ENCODE measurements around the gene M6PR. TPM values are rescaled to one million over a fixed set of nuclear protein-coding genes. Genes with fewer than 3 reads are reported as not detected.
"Not testable (repeated sequence)": the region's sequence is repeated elsewhere in the genome, so short reads cannot be mapped to it uniquely, and the experiment has no call there.

Gene M6PR
- total RNA-seq, 1 donor, result 78.2 TPM

- not testable (repeated sequence) for H3K27me3 ChIP-seq (ENCODE audit: insufficient read depth, low read length); H3K4me3 ChIP-seq (ENCODE audit: low read length); H3K4me1 ChIP-seq (ENCODE audit: insufficient read depth, low read length); H3K9me3 ChIP-seq (ENCODE audit: low read depth, low read length)
Measured at GRCh38 chr12:8937842-8938442, 11.5 kb downstream of the M6PR start.

- no peak overlapping the region for H3K4me3 ChIP-seq (ENCODE audit: low read length)
- H3K9me3 ChIP-seq (ENCODE audit: low read depth, low read length), result no peaks in the 10 kb centered on the region
- H3K27me3 ChIP-seq (ENCODE audit: insufficient read depth, low read length), result no peaks in the 10 kb centered on the region
- no peaks in the 10 kb centered on the region for H3K4me1 ChIP-seq (ENCODE audit: insufficient read depth, low read length)
Measured at GRCh38 chr12:8936735-8937134, 12.7 kb downstream of the M6PR start.

- H3K4me3 ChIP-seq (ENCODE audit: low read length); H3K4me1 ChIP-seq (ENCODE audit: insufficient read depth, low read length); H3K9me3 ChIP-seq (ENCODE audit: low read depth, low read length); H3K27me3 ChIP-seq (ENCODE audit: insufficient read depth, low read length): not testable (repeated sequence)
Measured at GRCh38 chr12:8934080-8934479, 15.4 kb downstream of the M6PR start.

DNA sequence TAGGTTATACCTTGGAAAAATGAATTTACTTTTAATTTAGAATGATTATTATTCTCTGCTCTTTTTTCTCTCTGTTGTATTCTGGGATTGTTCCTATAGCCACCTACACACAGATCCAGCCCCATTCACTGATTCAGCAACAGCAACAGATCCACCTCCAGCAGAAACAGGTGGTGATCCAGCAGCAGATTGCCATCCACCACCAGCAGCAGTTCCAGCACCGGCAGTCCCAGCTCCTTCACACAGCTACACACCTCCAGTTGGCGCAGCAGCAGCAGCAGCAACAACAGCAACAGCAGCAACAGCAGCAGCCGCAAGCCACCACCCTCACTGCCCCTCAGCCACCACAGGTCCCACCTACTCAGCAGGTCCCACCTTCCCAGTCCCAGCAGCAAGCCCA lies 17.0 kb downstream of the M6PR start:
- not testable (repeated sequence) for H3K27me3 ChIP-seq (ENCODE audit: insufficient read depth, low read length); H3K4me3 ChIP-seq (ENCODE audit: low read length); H3K9me3 ChIP-seq (ENCODE audit: low read depth, low read length); H3K4me1 ChIP-seq (ENCODE audit: insufficient read depth, low read length)

DNA sequence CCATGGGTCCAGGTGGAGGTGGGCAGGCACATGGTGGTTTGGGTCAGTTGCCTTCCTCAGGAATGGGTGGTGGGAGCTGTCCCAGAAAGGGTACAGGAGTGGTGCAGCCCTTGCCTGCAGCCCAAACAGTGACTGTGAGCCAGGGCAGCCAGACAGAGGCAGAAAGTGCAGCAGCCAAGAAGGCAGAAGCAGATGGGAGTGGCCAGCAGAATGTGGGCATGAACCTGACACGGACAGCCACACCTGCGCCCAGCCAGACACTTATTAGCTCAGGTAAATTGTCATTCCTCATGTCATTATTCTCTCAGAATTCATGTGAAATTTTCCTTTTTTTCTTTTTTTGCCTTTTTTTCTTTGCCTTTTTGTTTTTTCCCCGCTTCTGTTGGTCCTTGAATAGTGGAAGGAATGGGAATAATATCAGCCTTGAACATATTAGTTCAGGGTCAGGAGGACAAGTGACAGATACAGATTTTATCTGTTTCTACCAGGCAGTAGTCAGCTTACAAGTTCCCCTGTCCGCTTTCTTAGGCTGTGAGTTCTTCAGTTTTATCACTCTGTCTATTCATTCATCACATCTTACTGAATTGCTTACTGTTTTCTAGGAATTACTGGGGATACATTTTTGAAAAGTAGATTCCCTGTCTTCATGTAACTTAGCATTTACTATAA lies 18.7 kb downstream of the M6PR start:
- not testable (repeated sequence) for H3K4me1 ChIP-seq (ENCODE audit: insufficient read depth, low read length); H3K9me3 ChIP-seq (ENCODE audit: low read depth, low read length); H3K27me3 ChIP-seq (ENCODE audit: insufficient read depth, low read length); H3K4me3 ChIP-seq (ENCODE audit: low read length)

DNA sequence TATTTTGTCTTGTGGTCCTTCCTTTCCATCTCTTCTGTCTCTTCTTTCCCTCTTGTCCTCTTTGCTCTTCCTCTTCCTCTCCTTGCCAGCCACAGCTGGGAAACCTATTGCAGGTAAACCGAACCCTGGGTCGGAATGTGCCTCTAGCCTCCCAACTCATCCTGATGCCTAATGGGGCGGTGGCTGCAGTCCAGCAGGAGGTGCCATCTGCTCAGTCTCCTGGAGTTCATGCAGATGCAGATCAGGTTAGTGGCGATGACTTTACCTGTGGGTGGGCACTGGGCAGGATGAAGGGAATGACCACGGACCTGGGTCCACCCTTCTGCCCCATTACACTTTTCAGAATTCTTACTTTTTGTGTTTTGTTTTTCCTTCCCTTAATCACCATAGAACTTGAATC lies 26.9 kb downstream of the M6PR start:
- Histone ChIP-seq H3K4me1 (ENCODE audit: insufficient read depth, low read length) (no peaks in the 10 kb centered on the region), H3K4me3 (ENCODE audit: low read length) (no peak overlapping the region), H3K27me3 (ENCODE audit: insufficient read depth, low read length) (no peaks in the 10 kb centered on the region), H3K9me3 (ENCODE audit: low read depth, low read length) (no peaks in the 10 kb centered on the region)

DNA sequence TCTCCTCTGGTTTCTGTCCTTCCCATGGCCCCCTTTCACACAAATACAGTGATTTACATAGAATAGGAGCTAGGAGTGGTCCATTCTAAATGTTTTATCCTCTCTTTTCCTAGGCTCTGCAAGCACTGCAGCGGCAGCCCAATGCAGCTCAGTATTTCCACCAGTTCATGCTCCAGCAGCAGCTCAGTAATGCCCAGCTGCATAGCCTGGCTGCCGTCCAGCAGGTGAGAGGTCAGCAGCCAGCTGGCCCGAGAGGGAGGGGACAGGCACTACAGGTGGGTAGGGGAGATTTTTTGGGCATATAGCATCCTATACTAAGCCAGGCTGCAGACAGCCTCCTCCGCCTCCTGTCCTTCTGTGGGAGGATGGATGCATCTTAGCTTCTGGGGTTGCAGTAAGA lies 29.8 kb downstream of the M6PR start:
- not testable (repeated sequence) for H3K27me3 ChIP-seq (ENCODE audit: insufficient read depth, low read length); H3K4me1 ChIP-seq (ENCODE audit: insufficient read depth, low read length); H3K9me3 ChIP-seq (ENCODE audit: low read depth, low read length); H3K4me3 ChIP-seq (ENCODE audit: low read length)

- Histone ChIP-seq H3K9me3 (ENCODE audit: low read depth, low read length) (no peaks in the 10 kb centered on the region), H3K4me1 (ENCODE audit: insufficient read depth, low read length) (peaks cover 13% of the 10 kb centered on the region), H3K27me3 (ENCODE audit: insufficient read depth, low read length) (no peaks in the 10 kb centered on the region), H3K4me3 (ENCODE audit: low read length) (no peak overlapping the region)
Measured at GRCh38 chr12:8917751-8918150, 31.7 kb downstream of the M6PR start.

GRCh38 chr12:8917031-8917430 lies 32.4 kb downstream of the M6PR start:
- Histone ChIP-seq H3K4me3 (ENCODE audit: low read length) (no peak overlapping the region), H3K27me3 (ENCODE audit: insufficient read depth, low read length) (no peaks in the 10 kb centered on the region), H3K4me1 (ENCODE audit: insufficient read depth, low read length) (peaks cover 13% of the 10 kb centered on the region), H3K9me3 (ENCODE audit: low read depth, low read length) (no peaks in the 10 kb centered on the region)

DNA sequence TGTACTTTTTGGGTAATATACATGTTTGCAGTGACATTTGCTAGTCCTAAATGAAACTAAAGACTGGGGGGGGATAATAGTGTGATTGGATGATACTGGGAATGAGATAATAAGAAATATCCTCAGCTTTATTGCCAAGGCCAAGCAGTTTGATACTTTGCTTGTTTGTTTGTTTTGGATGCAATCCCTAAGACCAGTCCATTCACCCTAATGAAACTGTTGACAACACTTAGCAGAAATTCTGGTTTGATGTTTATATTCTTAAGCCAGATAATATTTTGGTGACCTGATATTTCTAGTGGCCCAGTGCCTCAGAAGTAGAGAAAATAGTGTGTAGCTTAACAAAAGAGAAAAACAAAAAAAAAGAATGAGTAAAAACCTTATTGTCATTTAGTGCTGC lies 33.3 kb downstream of the M6PR start:
- no peak overlapping the region for H3K4me3 ChIP-seq (ENCODE audit: low read length)
- peaks cover 13% of the 10 kb centered on the region for H3K4me1 ChIP-seq (ENCODE audit: insufficient read depth, low read length)
- H3K27me3 ChIP-seq (ENCODE audit: insufficient read depth, low read length), result no peaks in the 10 kb centered on the region
- H3K9me3 ChIP-seq (ENCODE audit: low read depth, low read length), result no peaks in the 10 kb centered on the region

DNA sequence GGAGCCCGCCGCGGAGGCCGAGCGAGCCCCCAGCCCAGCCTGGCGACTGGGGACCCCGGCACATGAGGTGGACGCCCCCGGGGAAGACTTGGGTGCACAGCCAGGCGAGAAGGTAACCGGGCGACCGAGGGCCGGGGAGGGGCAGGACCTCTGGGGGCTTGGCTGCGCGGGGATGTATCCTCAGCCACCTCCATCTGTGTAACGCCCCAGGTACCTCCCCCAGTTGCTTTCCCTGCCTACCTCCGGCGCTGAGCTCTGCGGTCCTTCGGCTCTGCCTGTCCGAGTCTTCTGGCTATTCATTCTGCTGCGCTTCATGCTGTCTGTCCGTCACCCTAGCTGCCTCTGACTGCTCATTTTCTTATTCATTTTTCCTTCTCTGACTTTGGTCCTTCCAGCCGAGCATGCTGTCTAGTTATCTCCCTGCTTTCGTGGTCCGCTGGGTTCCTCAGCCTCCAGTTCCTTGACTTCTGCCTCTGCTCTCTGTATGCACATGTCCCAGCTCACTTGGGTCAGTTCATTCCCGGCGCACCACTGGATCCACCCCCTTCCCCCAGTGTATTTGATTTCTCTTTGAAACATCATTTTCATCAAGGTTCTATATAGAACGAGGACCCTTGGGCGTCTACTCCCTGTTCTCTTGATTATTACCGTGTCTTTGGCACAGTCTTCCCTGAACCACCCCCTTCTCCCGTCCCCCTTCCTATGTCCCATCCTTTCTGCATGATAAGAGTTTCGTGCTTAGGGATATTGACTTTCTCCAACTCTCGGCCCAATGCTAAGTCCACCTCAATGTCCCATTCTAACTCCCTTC lies 34.5 kb downstream of the M6PR start:
- no peaks in the 10 kb centered on the region for H3K9me3 ChIP-seq (ENCODE audit: low read depth, low read length)
- H3K27me3 ChIP-seq (ENCODE audit: insufficient read depth, low read length), result no peaks in the 10 kb centered on the region
- peaks cover 13% of the 10 kb centered on the region for H3K4me1 ChIP-seq (ENCODE audit: insufficient read depth, low read length)
- H3K4me3 ChIP-seq (ENCODE audit: low read length), result peak overlapping the region; percentile 52

DNA sequence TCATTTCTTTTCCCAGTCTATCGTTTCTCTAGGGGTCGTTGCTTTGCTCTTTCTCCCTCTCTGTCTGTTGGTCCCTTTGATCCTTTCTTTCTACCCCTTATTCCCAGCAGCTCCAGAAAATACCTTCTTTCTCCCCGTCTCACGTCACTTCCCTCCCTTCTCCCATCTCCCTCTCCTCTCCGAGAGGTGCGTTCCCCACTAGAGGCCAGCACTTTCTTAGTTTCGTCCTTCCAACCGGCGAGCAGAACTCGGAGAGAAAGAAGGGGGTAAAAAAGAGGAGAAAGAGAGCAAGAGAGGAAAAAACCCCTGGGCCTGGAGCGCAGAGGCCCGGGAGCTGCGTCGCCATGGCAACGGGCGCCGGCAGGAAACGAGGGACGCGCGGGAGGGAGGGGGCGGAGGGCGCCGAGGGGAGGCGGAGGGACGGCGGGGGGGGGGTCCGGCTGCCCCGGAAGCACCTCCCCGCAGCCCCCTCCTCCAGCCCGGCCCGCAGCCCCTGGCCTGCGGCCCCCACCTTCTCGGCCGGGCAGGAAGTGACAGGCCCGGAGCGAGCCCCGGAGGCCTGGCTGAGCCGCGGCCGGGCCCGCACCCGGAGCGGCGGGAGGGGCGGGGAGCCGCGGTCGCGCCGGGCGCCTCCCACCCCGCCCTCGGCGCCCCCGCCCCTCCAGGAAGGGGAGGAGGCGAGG lies 35.3 kb downstream of the M6PR start, which contains the start of gene PHC1:
Gene PHC1, plus strand, starts transcription at position 477 of the 683 bp plus-strand sequence. CDS start 3,169 bp downstream, outside the sequence.
- H3K9me3 ChIP-seq (ENCODE audit: low read depth, low read length); H3K27me3 ChIP-seq (ENCODE audit: insufficient read depth, low read length): not testable (repeated sequence)
- Histone ChIP-seq H3K4me3 (ENCODE audit: low read length) (peak within 1 kb of the TSS; percentile 52), H3K4me1 (ENCODE audit: insufficient read depth, low read length) (peaks cover 13% of the 10 kb centered on the region)

DNA sequence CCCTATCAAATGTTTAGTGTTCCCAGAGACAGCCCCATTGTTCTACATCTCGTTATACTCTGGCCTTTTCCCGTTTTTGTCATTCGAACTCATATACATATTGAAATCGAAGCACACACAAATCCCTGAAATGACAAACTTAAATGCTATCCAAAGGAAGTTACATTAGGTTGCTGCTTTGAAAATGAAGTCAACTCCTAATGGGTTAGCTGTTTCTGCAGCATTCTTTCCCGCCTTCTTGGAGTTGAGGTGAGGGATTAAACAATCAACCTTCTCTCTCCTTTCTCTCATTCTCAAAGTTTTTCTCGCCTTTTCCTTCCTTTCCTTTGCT lies 35.8 kb downstream of the M6PR start:
- H3K4me1 ChIP-seq (ENCODE audit: insufficient read depth, low read length), result peaks cover 13% of the 10 kb centered on the region
- no peaks in the 10 kb centered on the region for H3K27me3 ChIP-seq (ENCODE audit: insufficient read depth, low read length)
- no peaks in the 10 kb centered on the region for H3K9me3 ChIP-seq (ENCODE audit: low read depth, low read length)
- H3K4me3 ChIP-seq (ENCODE audit: low read length), result no peak overlapping the region

GRCh38 chr12:8912914-8913313 lies 36.5 kb downstream of the M6PR start:
- Histone ChIP-seq H3K4me1 (ENCODE audit: insufficient read depth, low read length) (peaks cover 13% of the 10 kb centered on the region), H3K9me3 (ENCODE audit: low read depth, low read length) (no peaks in the 10 kb centered on the region), H3K27me3 (ENCODE audit: insufficient read depth, low read length) (no peaks in the 10 kb centered on the region), H3K4me3 (ENCODE audit: low read length) (no peak overlapping the region)

DNA sequence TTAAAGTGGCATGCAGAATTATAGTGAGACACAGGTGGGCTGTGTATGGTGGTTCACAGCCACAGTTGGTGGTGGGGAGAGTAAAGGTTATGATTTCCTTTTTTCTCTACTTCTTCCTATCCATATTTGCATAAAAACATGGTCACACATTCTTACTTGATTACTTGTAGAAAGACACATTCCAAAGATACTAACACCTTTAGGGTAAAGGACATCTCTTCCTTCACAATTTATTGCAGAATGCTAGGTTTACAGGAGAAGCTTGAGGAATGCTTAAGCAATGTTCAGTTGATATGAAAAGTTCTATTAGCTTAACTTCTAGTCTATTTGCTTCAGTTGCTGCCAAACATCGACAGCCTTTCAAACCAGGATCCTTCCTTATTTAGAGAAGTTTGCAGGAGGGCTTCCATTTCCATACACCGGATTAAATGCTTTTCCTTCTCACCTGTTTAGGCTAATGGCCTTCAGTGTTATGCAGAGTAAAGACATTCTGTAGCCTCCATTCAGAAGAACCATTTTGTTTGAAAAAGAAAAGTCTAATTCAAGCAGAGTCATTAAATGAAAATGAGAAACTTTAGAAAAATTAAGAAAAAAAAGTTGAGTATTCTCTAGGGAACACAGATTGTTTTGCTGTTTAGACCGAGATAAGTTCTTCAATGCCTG lies 37.7 kb downstream of the M6PR start:
- Histone ChIP-seq H3K4me3 (ENCODE audit: low read length) (no peak overlapping the region), H3K9me3 (ENCODE audit: low read depth, low read length) (no peaks in the 10 kb centered on the region), H3K4me1 (ENCODE audit: insufficient read depth, low read length) (peaks cover 13% of the 10 kb centered on the region), H3K27me3 (ENCODE audit: insufficient read depth, low read length) (no peaks in the 10 kb centered on the region)

All from mononuclear cell (primary cell).